Endodermal cell (in vitro differentiated cells): Measurements from ENCODE around the gene NFKBIE. TPM values are rescaled to one million over a fixed set of nuclear protein-coding genes. Genes with fewer than 3 reads are reported as not detected.

Experiments
- DNase-seq: peaks from one replicate; pipeline ENCODE4 v3.0.0-alpha.2; 2017
- H3K27ac ChIP-seq: 2 replicates; pipeline ENCODE4 v1.5.1; 2013; ENCODE audit warnings: mild to moderate bottlenecking, low read depth, low read length, moderate library complexity
- H3K27me3 ChIP-seq: 2 replicates; pipeline ENCODE4 v1.6.1; 2013; ENCODE audit warnings: mild to moderate bottlenecking, low read length, moderate library complexity; ENCODE audit not compliant: insufficient read depth, control insufficient read depth, poor library complexity, severe bottlenecking
- H3K36me3 ChIP-seq: 2 replicates; pipeline ENCODE4 v1.7.0; 2013; ENCODE audit warnings: mild to moderate bottlenecking, low read length, moderate library complexity; ENCODE audit not compliant: control insufficient read depth, insufficient read depth
- H3K4me1 ChIP-seq: one replicate; pipeline ENCODE4 v1.7.0; 2013; ENCODE audit warnings: low read length; ENCODE audit not compliant: control insufficient read depth, insufficient read depth
- H3K4me3 ChIP-seq: 2 replicates; pipeline ENCODE4 v1.5.1; 2013; ENCODE audit warnings: mild to moderate bottlenecking, low read length, moderate library complexity
- H3K9ac ChIP-seq: 2 replicates; pipeline ENCODE4 v1.6.1; 2013; ENCODE audit warnings: mild to moderate bottlenecking, low read length, moderate library complexity; ENCODE audit not compliant: poor library complexity, severe bottlenecking; ENCODE audit errors: extremely low read depth
- H3K9me3 ChIP-seq: 2 replicates; pipeline ENCODE4 v1.6.1; 2013; ENCODE audit warnings: mild to moderate bottlenecking, low read length, moderate library complexity; ENCODE audit not compliant: control insufficient read depth
- H3K27ac Mint-ChIP-seq: 2 replicates; pipeline ENCODE4 v1.8.0; 2020; ENCODE audit warnings: mixed read lengths
- H3K27me3 Mint-ChIP-seq: 2 replicates; pipeline ENCODE4 v1.8.0; 2021; ENCODE audit warnings: mild to moderate bottlenecking, mixed read lengths; ENCODE audit not compliant: insufficient read depth
- H3K36me3 Mint-ChIP-seq: 2 replicates; pipeline ENCODE4 v1.8.0; 2020; ENCODE audit warnings: low read depth, mixed read lengths
- H3K4me1 Mint-ChIP-seq: 2 replicates; pipeline ENCODE4 v1.8.0; 2020; ENCODE audit warnings: mixed read lengths
- H3K4me3 Mint-ChIP-seq: 2 replicates; pipeline ENCODE4 v1.8.0; 2020; ENCODE audit warnings: mild to moderate bottlenecking, moderate library complexity, mixed read lengths
- H3K9me3 Mint-ChIP-seq: 2 replicates; pipeline ENCODE4 v1.8.0; 2020; ENCODE audit warnings: mild to moderate bottlenecking, mixed read lengths
- WGBS, 2 experiments: methylation state at CpG; one replicate each; pipeline versions ENCODE4 v1.1.5 to v1.1.7; 2013; ENCODE audit warnings: missing lambda C conversion rate in 2 of 2, mixed read lengths in 1 of 2; ENCODE audit not compliant: insufficient coverage in 1 of 2, insufficient read length in 1 of 2; 5-methylcytosine and 5-hydroxymethylcytosine counted together
- total RNA-seq, 2 donors: library from RNA; stranded (reverse); fragmentation: NEBNext Ultra II Directional in 1 of 2; extraction: Animal tissue kit (Norgen Biotek cat#: 25700) in 1 of 2; gene quantifications; 2 replicates in 1 of 2; 3 replicates in 1 of 2; pipeline ENCODE4 v1.2.1, GENCODE V29; 2021
- TF ChIP-seq, protein P1 (sequence below): fragments of 200-600 bp; sonication (generic); conservative IDR thresholded peaks from 2 replicates; pipeline ENCODE4 v1.5.0; 2021; ENCODE audit warnings: antibody characterized with exemption, mild to moderate bottlenecking

NFKBIE gene
- total RNA-seq, 2 donors from 2014 or later = 8.3 to 11.0 TPM

GRCh38 chr6:44248579-44248978 lies 16.8 kb downstream of the NFKBIE start:
- Mint-ChIP-seq H3K27me3 (no peaks in the 10 kb centered on the region), H3K4me1 (peaks cover 32% of the 10 kb centered on the region), H3K9me3 (peaks cover 2% of the 10 kb centered on the region), H3K4me3 (peak overlapping the region; percentile 98), H3K36me3 (peaks cover 62% of the 10 kb centered on the region), H3K27ac (peak overlapping the region; percentile 99)
- Histone ChIP-seq H3K9ac (peak overlapping the region; percentile 100), H3K27ac (no peak overlapping the region), H3K27me3 (no peaks in the 10 kb centered on the region), H3K4me1 (no peaks in the 10 kb centered on the region), H3K4me3 (peak overlapping the region; percentile 100), H3K36me3 (peaks cover 56% of the 10 kb centered on the region), H3K9me3 (no peaks in the 10 kb centered on the region)
- no peak for DNase-seq
- TF ChIP-seq, protein P1, sequence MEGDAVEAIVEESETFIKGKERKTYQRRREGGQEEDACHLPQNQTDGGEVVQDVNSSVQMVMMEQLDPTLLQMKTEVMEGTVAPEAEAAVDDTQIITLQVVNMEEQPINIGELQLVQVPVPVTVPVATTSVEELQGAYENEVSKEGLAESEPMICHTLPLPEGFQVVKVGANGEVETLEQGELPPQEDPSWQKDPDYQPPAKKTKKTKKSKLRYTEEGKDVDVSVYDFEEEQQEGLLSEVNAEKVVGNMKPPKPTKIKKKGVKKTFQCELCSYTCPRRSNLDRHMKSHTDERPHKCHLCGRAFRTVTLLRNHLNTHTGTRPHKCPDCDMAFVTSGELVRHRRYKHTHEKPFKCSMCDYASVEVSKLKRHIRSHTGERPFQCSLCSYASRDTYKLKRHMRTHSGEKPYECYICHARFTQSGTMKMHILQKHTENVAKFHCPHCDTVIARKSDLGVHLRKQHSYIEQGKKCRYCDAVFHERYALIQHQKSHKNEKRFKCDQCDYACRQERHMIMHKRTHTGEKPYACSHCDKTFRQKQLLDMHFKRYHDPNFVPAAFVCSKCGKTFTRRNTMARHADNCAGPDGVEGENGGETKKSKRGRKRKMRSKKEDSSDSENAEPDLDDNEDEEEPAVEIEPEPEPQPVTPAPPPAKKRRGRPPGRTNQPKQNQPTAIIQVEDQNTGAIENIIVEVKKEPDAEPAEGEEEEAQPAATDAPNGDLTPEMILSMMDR = no peak
- WGBS, 2 experiments = 71% methylated on average over 1 of the region's 1 CpG; no CpG with 5 or more reads in 1 of the 2 experiments

GRCh38 chr6:44247338-44248302 lies 17.7 kb downstream of the NFKBIE start:
- H3K27ac Mint-ChIP-seq = peak overlapping the region; percentile 99
- no peaks in the 10 kb centered on the region for H3K27me3 Mint-ChIP-seq
- no peaks in the 10 kb centered on the region for H3K9me3 ChIP-seq
- peaks cover 47% of the 10 kb centered on the region for H3K36me3 ChIP-seq
- WGBS, 2 experiments = 0% methylated on average over 23 to 52 of the region's 52 CpGs
- peak overlapping the region; percentile 100 for H3K4me3 ChIP-seq
- H3K36me3 Mint-ChIP-seq = peaks cover 52% of the 10 kb centered on the region
- no peaks in the 10 kb centered on the region for H3K27me3 ChIP-seq
- H3K27ac ChIP-seq = peak overlapping the region; percentile 95
- H3K4me1 Mint-ChIP-seq = peaks cover 32% of the 10 kb centered on the region
- TF ChIP-seq, protein P1 = no peak
- H3K4me1 ChIP-seq = no peaks in the 10 kb centered on the region
- H3K9ac ChIP-seq = peak overlapping the region; percentile 100
- DNase-seq = peak; percentile 70
- peaks cover 2% of the 10 kb centered on the region for H3K9me3 Mint-ChIP-seq
- peak overlapping the region; percentile 98 for H3K4me3 Mint-ChIP-seq

DNA sequence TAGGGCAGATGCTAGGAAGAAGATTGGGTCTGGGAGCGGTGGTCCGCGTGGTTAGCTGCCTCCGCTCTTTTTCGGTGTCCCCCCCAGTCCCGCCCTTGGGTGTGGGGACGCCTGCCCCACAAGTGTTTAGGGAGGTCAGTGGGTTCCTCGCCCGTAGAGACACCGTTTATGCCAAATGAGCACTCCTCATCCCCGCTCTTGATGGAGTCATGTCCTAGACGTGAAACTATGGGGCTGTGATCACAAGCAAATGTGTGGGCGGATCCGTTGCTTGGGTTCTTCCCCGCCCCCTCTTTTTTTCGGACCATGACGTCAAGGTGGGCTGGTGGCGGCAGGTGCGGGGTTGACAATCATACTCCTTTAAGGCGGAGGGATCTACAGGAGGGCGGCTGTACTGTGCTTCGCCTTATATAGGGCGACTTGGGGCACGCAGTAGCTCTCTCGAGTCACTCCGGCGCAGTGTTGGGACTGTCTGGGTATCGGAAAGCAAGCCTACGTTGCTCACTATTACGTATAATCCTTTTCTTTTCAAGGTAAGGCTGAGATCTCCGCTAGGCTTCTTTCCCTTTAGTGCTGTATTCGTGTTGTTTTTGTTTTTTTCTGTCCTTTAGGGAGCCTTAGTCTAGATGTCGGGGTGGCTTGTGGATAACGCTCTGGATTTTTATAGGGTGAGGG lies 18.6 kb downstream of the NFKBIE start, which contains the start of gene HSP90AB1:
HSP90AB1 (plus strand) TSS at position 439 of the 675 bp plus-strand sequence. CDS start 1,529 bp downstream, outside the sequence.
- Histone ChIP-seq H3K4me1 (no peaks in the 10 kb centered on the region), H3K9me3 (no peaks in the 10 kb centered on the region), H3K9ac (peak within 1 kb of the TSS; percentile 100), H3K27me3 (no peaks in the 10 kb centered on the region), H3K4me3 (peak within 1 kb of the TSS; percentile 100), H3K27ac (peak within 1 kb of the TSS; percentile 95), H3K36me3 (peaks cover 40% of the 10 kb centered on the region)
- WGBS, 2 experiments = 0% methylated on average over 22 to 34 of the region's 34 CpGs
- Mint-ChIP-seq H3K9me3 (peaks cover 2% of the 10 kb centered on the region), H3K4me3 (peak within 1 kb of the TSS; percentile 98), H3K4me1 (peaks cover 30% of the 10 kb centered on the region), H3K36me3 (peaks cover 44% of the 10 kb centered on the region), H3K27me3 (no peaks in the 10 kb centered on the region), H3K27ac (peak within 1 kb of the TSS; percentile 99)
- DNase-seq = peak; percentile 98
- TF ChIP-seq, protein P1 = no peak
